Mesenchymal stem cell (in vitro differentiated cells and primary cell): ENCODE results near the gene ETS1.

Source experiments
- DNase-seq: peaks from one replicate; pipeline ENCODE4 v3.0.0-alpha.2; 2013
- H2AFZ ChIP-seq: one replicate; pipeline ENCODE4 v1.6.1; 2013; ENCODE audit warnings: low read depth, mild to moderate bottlenecking, control low read depth, inconsistent platforms, low read length, moderate library complexity
- H2AK5ac ChIP-seq: 2 replicates; pipeline ENCODE4 v1.6.1; 2013; ENCODE audit warnings: low read length, moderate library complexity, mild to moderate bottlenecking, inconsistent platforms; ENCODE audit not compliant: severe bottlenecking
- H2BK120ac ChIP-seq: one replicate; pipeline ENCODE4 v1.6.1; 2013; ENCODE audit warnings: low read depth, mild to moderate bottlenecking, inconsistent platforms, low read length, moderate library complexity
- H2BK12ac ChIP-seq, 2 experiments: one replicate each; pipeline ENCODE4 v1.6.1; 2013; ENCODE audit warnings: inconsistent platforms in 2 of 2, low read length in 2 of 2, mild to moderate bottlenecking in 2 of 2, moderate library complexity in 2 of 2, control low read depth in 1 of 2
- H2BK15ac ChIP-seq: one replicate; pipeline ENCODE4 v1.6.1; 2013; ENCODE audit warnings: mild to moderate bottlenecking, low read depth, inconsistent platforms; ENCODE audit not compliant: poor library complexity, severe bottlenecking
- H2BK5ac ChIP-seq: 2 replicates; pipeline ENCODE4 v1.6.1; 2013; ENCODE audit warnings: low read depth, mild to moderate bottlenecking, low read length, control low read depth, inconsistent platforms; ENCODE audit not compliant: poor library complexity, severe bottlenecking
- H3K14ac ChIP-seq, 2 experiments: one replicate each; pipeline ENCODE4 v1.6.1; 2013; ENCODE audit warnings: inconsistent platforms in 2 of 2, low read length in 2 of 2, control low read depth in 1 of 2, mild to moderate bottlenecking in 1 of 2, moderate library complexity in 1 of 2
- H3K18ac ChIP-seq, 2 experiments: one replicate each; pipeline ENCODE4 v1.6.1; 2013; ENCODE audit warnings: inconsistent platforms in 2 of 2, low read length in 2 of 2, control low read depth in 1 of 2, low read depth in 1 of 2, mild to moderate bottlenecking in 1 of 2
- H3K23ac ChIP-seq, 2 experiments: one replicate each; pipeline ENCODE4 v1.6.1; 2013; ENCODE audit warnings: inconsistent platforms in 2 of 2, low read length in 2 of 2, mild to moderate bottlenecking in 2 of 2, moderate library complexity in 2 of 2, control low read depth in 1 of 2
- H3K27ac ChIP-seq: 2 replicates; pipeline ENCODE4 v1.5.1; 2013; ENCODE audit warnings: mild to moderate bottlenecking, moderate library complexity, low read length, control low read depth, inconsistent platforms; ENCODE audit not compliant: poor library complexity, severe bottlenecking
- H3K27me3 ChIP-seq, 2 experiments: 2 replicates each; pipeline versions ENCODE4 v1.6.1 to v1.7.0; 2013; ENCODE audit warnings: low read length in 2 of 2, mild to moderate bottlenecking in 2 of 2, moderate library complexity in 2 of 2, control low read depth in 1 of 2, inconsistent platforms in 1 of 2; ENCODE audit not compliant: control insufficient read depth in 1 of 2, insufficient read depth in 1 of 2
- H3K36me3 ChIP-seq, 2 experiments: 2 replicates each; pipeline versions ENCODE4 v1.6.1 to v1.7.0; 2013; ENCODE audit warnings: low read length in 2 of 2, control low read depth in 1 of 2, inconsistent platforms in 1 of 2, low read depth in 1 of 2, mild to moderate bottlenecking in 1 of 2; ENCODE audit not compliant: insufficient read depth in 2 of 2, control insufficient read depth in 1 of 2
- H3K4ac ChIP-seq, 2 experiments: one replicate each; pipeline ENCODE4 v1.6.1; 2013; ENCODE audit warnings: inconsistent platforms in 2 of 2, low read length in 2 of 2, mild to moderate bottlenecking in 2 of 2, moderate library complexity in 2 of 2, control low read depth in 1 of 2, low read depth in 1 of 2
- H3K4me1 ChIP-seq: 2 replicates; pipeline ENCODE4 v1.6.1; 2013; ENCODE audit warnings: low read depth, low read length, control low read depth; ENCODE audit not compliant: control insufficient read depth, insufficient read depth
- H3K4me2 ChIP-seq: 2 replicates; pipeline ENCODE4 v1.6.1; 2013; ENCODE audit warnings: low read length, mild to moderate bottlenecking, inconsistent platforms; ENCODE audit not compliant: poor library complexity, severe bottlenecking
- H3K4me3 ChIP-seq, 2 experiments: 2 replicates each; pipeline versions ENCODE4 v1.5.1 to v1.7.0; 2013; ENCODE audit warnings: low read length in 2 of 2, mild to moderate bottlenecking in 2 of 2, control low read depth in 1 of 2, low read depth in 1 of 2; ENCODE audit not compliant: insufficient read depth in 1 of 2
- H3K79me1 ChIP-seq: replicated peaks from 2 replicates; pipeline ENCODE4 v1.6.1; 2013; ENCODE audit warnings: mild to moderate bottlenecking, control low read depth, low read length, inconsistent platforms; ENCODE audit not compliant: poor library complexity, severe bottlenecking
- H3K9ac ChIP-seq: 2 replicates; pipeline ENCODE4 v1.7.0; 2013; ENCODE audit warnings: mild to moderate bottlenecking, low read length, moderate library complexity
- H3K9me3 ChIP-seq: 2 replicates; pipeline ENCODE4 v1.7.0; 2013; ENCODE audit warnings: mild to moderate bottlenecking, low read length; ENCODE audit not compliant: control insufficient read depth
- H4K8ac ChIP-seq: one replicate; pipeline ENCODE4 v1.6.1; 2013; ENCODE audit warnings: inconsistent platforms, mild to moderate bottlenecking, low read length, moderate library complexity
- H4K91ac ChIP-seq: one replicate; pipeline ENCODE4 v1.6.1; 2013; ENCODE audit warnings: mild to moderate bottlenecking, low read length, inconsistent platforms
- WGBS: methylation state at CpG from one replicate; pipeline ENCODE4 v1.1.7; 2013; ENCODE audit warnings: mixed read lengths; 5-methylcytosine and 5-hydroxymethylcytosine counted together

Gene ETS1

DNA sequence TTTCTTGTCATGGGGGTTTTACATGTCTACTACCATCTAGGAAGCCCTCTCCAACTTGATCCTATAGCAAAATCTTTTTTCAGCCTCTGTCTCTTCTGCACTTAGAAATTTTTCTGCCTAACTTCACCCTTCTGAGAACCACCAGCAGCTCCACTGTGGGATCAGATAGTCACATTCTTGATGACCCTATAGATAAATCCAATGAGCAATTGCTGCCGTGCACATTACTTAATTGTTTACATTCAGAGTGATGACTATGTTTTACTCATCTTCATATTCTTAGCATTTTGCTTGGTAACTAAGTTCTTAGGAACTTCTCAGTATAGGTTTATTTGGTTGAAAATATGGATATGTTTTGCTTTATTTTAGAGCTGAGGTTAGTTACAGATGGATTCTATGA lies 12.4 kb upstream of the ETS1 start:
- no peak overlapping the region for H2BK12ac ChIP-seq
- no peaks in the 10 kb centered on the region for H3K79me1 ChIP-seq
- H4K91ac ChIP-seq, result no peak overlapping the region
- DNase-seq, result peak; percentile 81
- no peak overlapping the region for H3K9ac ChIP-seq
- no peaks in the 10 kb centered on the region for H3K9me3 ChIP-seq
- no peak overlapping the region for H4K8ac ChIP-seq
- H3K4me1 ChIP-seq, result no peaks in the 10 kb centered on the region
- no peak overlapping the region for H3K23ac ChIP-seq
- H2BK120ac ChIP-seq, result no peak overlapping the region
- no peaks in the 10 kb centered on the region for H3K36me3 ChIP-seq
- no peaks in the 10 kb centered on the region for H3K27me3 ChIP-seq
- WGBS, result no CpG with 5 or more reads among the region's 1 CpG
- H2AK5ac ChIP-seq, result no peak overlapping the region
- no peak overlapping the region for H3K4ac ChIP-seq
- H3K4me3 ChIP-seq, result no peak overlapping the region
- H2AFZ ChIP-seq, result no peak overlapping the region
- H2BK5ac ChIP-seq, result no peak overlapping the region
- H3K4me2 ChIP-seq, result no peak overlapping the region
- no peak overlapping the region for H3K14ac ChIP-seq
- no peak overlapping the region for H3K27ac ChIP-seq
- H3K18ac ChIP-seq, result no peak overlapping the region
- H2BK15ac ChIP-seq, result no peak overlapping the region

DNA sequence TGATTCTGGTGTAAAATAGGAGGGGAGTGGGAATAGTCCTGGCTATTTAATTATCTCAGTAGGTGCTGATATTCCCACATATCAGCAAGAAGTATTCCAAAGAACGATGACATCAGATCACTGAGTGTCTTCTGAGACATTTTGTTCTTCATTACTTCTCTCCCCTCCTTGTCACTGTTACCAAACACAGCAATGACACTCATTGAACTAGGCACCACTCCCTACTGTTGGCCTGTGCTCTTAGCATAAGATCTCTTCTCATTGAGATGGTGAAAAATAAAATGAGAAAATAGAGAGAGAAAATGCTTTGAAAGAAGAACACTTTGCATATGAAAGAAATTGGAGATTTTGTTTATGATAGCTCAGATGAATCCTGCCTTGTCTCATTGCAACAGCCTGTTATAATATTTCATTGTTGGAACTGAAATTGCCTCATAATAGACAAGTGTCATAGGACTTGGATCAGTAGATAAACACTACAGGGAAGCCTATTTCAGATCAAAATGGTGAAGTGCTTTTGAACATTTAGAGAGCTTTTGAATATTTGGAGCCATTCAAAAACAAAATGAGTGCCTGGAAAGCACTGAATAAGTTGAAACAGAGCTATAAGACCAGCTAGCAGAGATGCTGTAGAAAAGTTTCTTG lies 11.3 kb upstream of the ETS1 start:
- H3K4me2 ChIP-seq, result no peak overlapping the region
- no peak overlapping the region for H2AFZ ChIP-seq
- H3K4me3 ChIP-seq, result no peak overlapping the region
- H2AK5ac ChIP-seq, result no peak overlapping the region
- H3K27ac ChIP-seq, result no peak overlapping the region
- H2BK5ac ChIP-seq, result no peak overlapping the region
- no peak overlapping the region for H3K9ac ChIP-seq
- peak; percentile 27 for DNase-seq
- no peak overlapping the region for H2BK15ac ChIP-seq
- no peak overlapping the region for H4K8ac ChIP-seq
- H3K14ac ChIP-seq, result no peak overlapping the region
- no peaks in the 10 kb centered on the region for H3K79me1 ChIP-seq
- H2BK12ac ChIP-seq, result no peak overlapping the region
- H3K23ac ChIP-seq, result no peak overlapping the region
- no peaks in the 10 kb centered on the region for H3K36me3 ChIP-seq
- no peak overlapping the region for H3K4ac ChIP-seq
- WGBS, result 68% methylated on average over 1 of the region's 1 CpG
- no peak overlapping the region for H4K91ac ChIP-seq
- H3K27me3 ChIP-seq, result no peaks in the 10 kb centered on the region
- no peaks in the 10 kb centered on the region for H3K9me3 ChIP-seq
- H3K18ac ChIP-seq, result no peak overlapping the region
- H2BK120ac ChIP-seq, result no peak overlapping the region
- no peaks in the 10 kb centered on the region for H3K4me1 ChIP-seq

DNA sequence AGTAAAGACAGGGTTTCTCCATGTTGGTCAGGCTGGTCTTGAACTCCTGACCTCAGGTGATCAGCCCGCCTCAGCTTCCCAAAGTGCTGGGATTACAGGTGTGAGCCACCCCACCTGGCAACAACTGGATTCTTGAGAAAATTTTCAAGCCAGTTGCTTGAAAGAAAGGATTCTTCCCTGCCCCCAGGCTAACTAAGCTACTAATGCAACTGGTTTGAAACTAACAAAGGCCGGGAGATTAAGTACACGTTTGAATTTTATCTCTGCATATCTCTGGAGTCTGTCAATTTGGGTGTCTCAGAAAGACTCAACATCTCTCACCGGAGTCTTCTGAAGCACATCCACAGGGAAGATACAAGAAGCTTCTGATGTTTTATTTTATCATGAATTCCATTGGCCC lies 10.7 kb upstream of the ETS1 start:
- H2BK15ac ChIP-seq, result no peak overlapping the region
- no peak overlapping the region for H3K4ac ChIP-seq
- H4K8ac ChIP-seq, result no peak overlapping the region
- no peak overlapping the region for H3K14ac ChIP-seq
- H2BK5ac ChIP-seq, result no peak overlapping the region
- no peak overlapping the region for H3K27ac ChIP-seq
- no peak overlapping the region for H2AFZ ChIP-seq
- H3K4me1 ChIP-seq, result peaks cover 2% of the 10 kb centered on the region
- DNase-seq, result no peak
- H3K9me3 ChIP-seq, result no peaks in the 10 kb centered on the region
- H2AK5ac ChIP-seq, result no peak overlapping the region
- no peak overlapping the region for H2BK12ac ChIP-seq
- H3K36me3 ChIP-seq, result no peaks in the 10 kb centered on the region
- no peak overlapping the region for H3K4me3 ChIP-seq
- H3K27me3 ChIP-seq, result no peaks in the 10 kb centered on the region
- no peak overlapping the region for H2BK120ac ChIP-seq
- H3K4me2 ChIP-seq, result no peak overlapping the region
- no peak overlapping the region for H3K9ac ChIP-seq
- no peak overlapping the region for H3K18ac ChIP-seq
- H3K23ac ChIP-seq, result no peak overlapping the region
- 72% methylated on average over 3 of the region's 4 CpGs for WGBS
- H4K91ac ChIP-seq, result no peak overlapping the region
- no peaks in the 10 kb centered on the region for H3K79me1 ChIP-seq

DNA sequence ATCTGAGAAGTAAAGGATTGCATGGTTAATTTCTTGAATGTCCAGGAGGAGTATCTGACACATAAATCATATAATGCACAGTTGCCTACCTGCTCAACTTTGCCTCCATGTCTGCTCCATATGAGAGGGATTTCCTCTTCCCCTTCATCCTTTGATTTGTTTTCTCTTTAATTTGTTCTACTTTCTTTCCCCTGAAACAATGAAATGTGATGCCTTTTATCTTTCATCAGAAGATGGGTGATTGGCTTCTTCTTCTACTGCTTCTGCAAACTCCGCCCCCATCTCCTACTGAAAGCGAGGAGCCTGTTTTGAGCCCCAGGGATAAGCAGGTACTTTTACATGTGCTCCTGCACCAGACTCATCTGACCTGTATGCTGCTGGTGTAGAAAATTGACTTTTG lies 9.9 kb upstream of the ETS1 start:
- WGBS, result 100% methylated on average over 2 of the region's 2 CpGs
- Histone ChIP-seq H3K9ac (no peak overlapping the region), H3K9me3 (no peaks in the 10 kb centered on the region)

More for the DNA sequence above, 9.9 kb upstream of the ETS1 start:
- Histone ChIP-seq H3K4me1 (peaks cover 2% of the 10 kb centered on the region), H3K23ac (no peak overlapping the region), H2AK5ac (no peak overlapping the region), H3K4ac (no peak overlapping the region), H4K8ac (no peak overlapping the region), H3K27me3 (no peaks in the 10 kb centered on the region), H4K91ac (no peak overlapping the region), H3K4me2 (no peak overlapping the region), H2AFZ (no peak overlapping the region), H2BK12ac (no peak overlapping the region), H2BK120ac (no peak overlapping the region), H2BK15ac (no peak overlapping the region), H3K14ac (no peak overlapping the region), H3K4me3 (no peak overlapping the region), H3K79me1 (no peaks in the 10 kb centered on the region), H3K27ac (no peak overlapping the region), H3K36me3 (no peaks in the 10 kb centered on the region), H3K18ac (no peak overlapping the region), H2BK5ac (no peak overlapping the region)
- no peak for DNase-seq
